ENCODE measurements around the gene MYO16. TPM values are rescaled to one million over a fixed set of nuclear protein-coding genes. Genes with fewer than 3 reads are reported as not detected.

Gene MYO16
- total RNA-seq, 1 experiment from 2014 or later = not detected

- Histone ChIP-seq H4K20me1 (ENCODE audit: control insufficient read depth, insufficient read depth, insufficient read length) (no peaks in the 10 kb centered on the region), H3K56ac (ENCODE audit: insufficient read length, low read depth, low read length) (no peak overlapping the region), H3K27ac (ENCODE audit: insufficient read length, low read depth, low read length) (no peak overlapping the region), H2BK12ac (ENCODE audit: insufficient read length, low read depth, low read length) (no peak overlapping the region), H2BK20ac (ENCODE audit: low read depth, low read length, poor library complexity, severe bottlenecking) (no peak overlapping the region), H2BK5ac (ENCODE audit: insufficient read length, low read length) (no peak overlapping the region), H3K4ac (ENCODE audit: low read depth, low read length) (no peak overlapping the region), H3K79me2 (ENCODE audit: insufficient read depth, low read length) (no peaks in the 10 kb centered on the region), H3K79me1 (ENCODE audit: insufficient read depth, low read depth, low read length, poor library complexity, severe bottlenecking) (no peaks in the 10 kb centered on the region), H2BK15ac (ENCODE audit: low read depth, low read length) (no peak overlapping the region), H3K4me2 (ENCODE audit: insufficient read depth, insufficient read length, low read length) (no peak overlapping the region), H3T11ph (ENCODE audit: low read length) (no peak overlapping the region), H3K23ac (ENCODE audit: insufficient read length, low read depth, low read length) (no peak overlapping the region), H3K18ac (ENCODE audit: insufficient read length, low read depth, low read length) (no peak overlapping the region), H4K8ac (replicated peaks; ENCODE audit: insufficient read length, low read depth, low read length) (no peak overlapping the region), H3K4me1 (ENCODE audit: insufficient read depth, low read length) (no peaks in the 10 kb centered on the region), H3K9ac (ENCODE audit: extremely low read depth, insufficient read length, low read length) (no peak overlapping the region), H2AFZ (ENCODE audit: low read length) (no peak overlapping the region), H3K9me3 (ENCODE audit: control insufficient read depth, low read depth, low read length) (no peaks in the 10 kb centered on the region), H3K14ac (ENCODE audit: insufficient read depth, low read length) (no peak overlapping the region), H4K5ac (ENCODE audit: insufficient read length, low read depth, low read length) (no peak overlapping the region), H2BK120ac (ENCODE audit: low read depth, low read length, poor library complexity, severe bottlenecking) (no peak overlapping the region), H3K27me3 (ENCODE audit: insufficient read depth, low read length) (no peaks in the 10 kb centered on the region), H2AK5ac (ENCODE audit: insufficient read length, low read length) (no peak overlapping the region), H3K23me2 (ENCODE audit: insufficient read length, low read depth, low read length, poor library complexity, severe bottlenecking) (no peaks in the 10 kb centered on the region), H4K91ac (ENCODE audit: insufficient read length, low read depth, low read length) (no peak overlapping the region)
- Mint-ChIP-seq H3K4me1 (no peaks in the 10 kb centered on the region), H3K4me3 (no peak overlapping the region), H3K36me3 (ENCODE audit: insufficient read depth in 1 of 3, low read depth in 3 of 3) (no peaks in the 10 kb centered on the region), H3K27me3 (ENCODE audit: low read depth) (no peaks in the 10 kb centered on the region), H3K9me3 (no peaks in the 10 kb centered on the region), H3K27ac (no peak overlapping the region)
- DNase-seq = no peak
- TF ChIP-seq, protein P1, sequence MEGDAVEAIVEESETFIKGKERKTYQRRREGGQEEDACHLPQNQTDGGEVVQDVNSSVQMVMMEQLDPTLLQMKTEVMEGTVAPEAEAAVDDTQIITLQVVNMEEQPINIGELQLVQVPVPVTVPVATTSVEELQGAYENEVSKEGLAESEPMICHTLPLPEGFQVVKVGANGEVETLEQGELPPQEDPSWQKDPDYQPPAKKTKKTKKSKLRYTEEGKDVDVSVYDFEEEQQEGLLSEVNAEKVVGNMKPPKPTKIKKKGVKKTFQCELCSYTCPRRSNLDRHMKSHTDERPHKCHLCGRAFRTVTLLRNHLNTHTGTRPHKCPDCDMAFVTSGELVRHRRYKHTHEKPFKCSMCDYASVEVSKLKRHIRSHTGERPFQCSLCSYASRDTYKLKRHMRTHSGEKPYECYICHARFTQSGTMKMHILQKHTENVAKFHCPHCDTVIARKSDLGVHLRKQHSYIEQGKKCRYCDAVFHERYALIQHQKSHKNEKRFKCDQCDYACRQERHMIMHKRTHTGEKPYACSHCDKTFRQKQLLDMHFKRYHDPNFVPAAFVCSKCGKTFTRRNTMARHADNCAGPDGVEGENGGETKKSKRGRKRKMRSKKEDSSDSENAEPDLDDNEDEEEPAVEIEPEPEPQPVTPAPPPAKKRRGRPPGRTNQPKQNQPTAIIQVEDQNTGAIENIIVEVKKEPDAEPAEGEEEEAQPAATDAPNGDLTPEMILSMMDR (conservative IDR thresholded peaks at IDR 0.05) = no peak
- no CpG with 5 or more reads among the region's 2 CpGs for WGBS (ENCODE audit: extremely low coverage, insufficient read length, low lambda C conversion rate)
Observed at GRCh38 chr13:109114991-109115390, 485.6 kb downstream of the MYO16 start.
